Stimulated activated CD8-positive, alpha-beta memory T cell treated with anti-CD3 and anti-CD28 coated beads, Interleukin-7, amount 100 ng/mL, for 4 hours (primary cell): ENCODE data around the gene STPG4.

Experiments used
- DNase-seq, 2 donors: peaks; one replicate each; pipeline ENCODE4 v3.0.0-alpha.2; 2020; ENCODE audit warnings: low read depth in 2 of 2

Gene STPG4

DNA sequence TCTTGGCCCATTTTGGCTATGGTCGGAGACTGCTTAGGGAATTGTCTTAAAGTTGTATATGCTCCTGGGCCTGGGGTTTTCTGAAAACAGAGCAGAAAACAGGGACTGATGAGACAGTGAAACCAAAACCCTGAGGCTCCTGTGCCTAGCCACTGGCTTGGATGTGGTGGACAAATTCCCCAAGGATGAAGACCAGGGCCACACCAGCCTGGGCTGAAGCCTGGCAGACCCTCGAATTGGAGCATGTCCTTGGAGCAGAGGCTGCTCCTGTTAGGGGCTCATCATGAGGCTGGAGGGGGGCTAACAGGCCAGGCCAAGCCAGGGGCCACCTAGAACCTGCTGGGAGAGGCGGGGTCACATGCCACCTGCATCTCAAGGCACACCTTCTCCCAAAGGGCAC lies 68.1 kb downstream of the STPG4 start:
- no peak for DNase-seq

- no peak for DNase-seq
These were observed 68.5 kb downstream of the STPG4 start for GRCh38 chr2:47086571-47086970.

DNA sequence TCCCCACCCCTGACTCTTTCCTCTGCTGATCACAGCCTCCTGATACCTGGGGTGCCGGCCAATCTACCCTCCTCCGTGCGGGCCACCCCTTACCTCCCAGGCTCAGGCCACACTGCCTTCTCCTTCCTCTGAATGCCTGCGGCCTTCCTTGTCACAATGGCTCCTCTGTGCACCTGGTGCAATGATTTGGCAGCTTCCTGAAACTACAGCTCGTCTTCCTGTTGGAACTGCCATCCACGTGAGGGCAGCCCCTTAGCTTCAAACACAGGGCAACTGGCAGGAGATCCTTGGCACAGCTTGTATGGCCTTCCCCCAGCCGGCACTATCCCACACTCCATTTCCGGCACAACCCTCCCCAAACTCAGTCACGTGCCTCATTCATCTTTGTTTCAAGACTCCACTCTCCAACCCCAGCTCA lies 69.0 kb downstream of the STPG4 start:
- DNase-seq = no peak

DNA sequence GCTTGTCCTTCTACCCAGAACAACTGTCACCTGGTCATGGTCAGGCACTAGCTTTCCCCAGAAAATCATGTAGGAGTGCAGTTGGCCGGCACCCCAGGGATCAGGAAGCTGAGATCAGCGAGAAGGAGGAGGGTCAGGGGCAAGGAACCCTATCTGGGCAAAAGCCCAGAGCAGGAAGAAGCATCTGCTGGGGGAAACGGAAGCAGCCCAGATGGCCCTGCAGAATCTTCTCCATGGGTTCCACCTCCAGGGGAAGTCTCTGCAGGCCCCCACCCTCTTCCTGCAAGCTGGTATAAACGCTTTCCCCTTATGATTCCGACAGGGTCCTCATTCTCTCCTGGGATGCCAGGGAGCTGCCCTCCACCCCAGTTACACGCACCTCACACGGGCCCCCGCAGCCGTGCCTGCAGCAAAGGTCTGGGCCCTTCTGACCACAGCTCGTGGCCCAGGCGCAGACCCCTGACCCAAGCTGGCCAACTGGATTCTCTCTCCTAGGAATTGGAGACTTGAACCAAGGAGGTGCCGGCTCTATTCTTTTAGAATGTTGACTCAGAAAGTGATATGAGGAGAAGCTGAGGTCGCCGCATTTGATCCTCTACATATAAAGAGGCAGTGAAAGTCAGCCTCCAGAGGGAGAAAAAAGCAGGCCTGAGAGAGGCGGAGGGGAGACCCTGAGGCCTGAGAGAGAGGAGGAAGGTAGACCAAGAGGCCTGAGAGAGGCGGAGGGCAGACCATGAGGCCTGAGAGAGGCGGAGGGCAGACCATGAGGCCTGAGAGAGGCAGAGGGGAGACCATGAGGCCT lies 71.0 kb downstream of the STPG4 start:
- no peak for DNase-seq

DNA sequence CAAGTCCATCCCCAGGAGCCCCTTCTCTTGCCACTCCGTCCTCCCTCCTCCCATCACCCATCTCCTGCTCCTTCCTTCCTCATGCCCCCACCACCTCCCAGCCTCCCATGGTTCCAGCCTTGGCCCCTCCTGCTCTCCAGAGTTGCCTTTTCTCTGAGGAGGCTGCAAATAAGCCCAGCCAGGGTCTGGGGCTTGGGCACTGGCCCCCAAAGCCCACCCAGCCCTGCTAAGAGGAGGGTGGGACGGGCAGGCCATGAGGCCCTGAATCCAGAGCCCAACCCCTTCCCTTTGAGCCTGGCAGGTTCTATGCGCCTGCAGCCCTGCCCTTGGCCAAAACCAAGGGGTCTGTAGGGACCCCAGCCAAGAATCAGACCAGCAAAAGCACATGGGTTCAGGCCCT lies 71.6 kb downstream of the STPG4 start:
- no peak for DNase-seq

- DNase-seq = no peak
These were observed 72.1 kb downstream of the STPG4 start for GRCh38 chr2:47083005-47083404.

DNA sequence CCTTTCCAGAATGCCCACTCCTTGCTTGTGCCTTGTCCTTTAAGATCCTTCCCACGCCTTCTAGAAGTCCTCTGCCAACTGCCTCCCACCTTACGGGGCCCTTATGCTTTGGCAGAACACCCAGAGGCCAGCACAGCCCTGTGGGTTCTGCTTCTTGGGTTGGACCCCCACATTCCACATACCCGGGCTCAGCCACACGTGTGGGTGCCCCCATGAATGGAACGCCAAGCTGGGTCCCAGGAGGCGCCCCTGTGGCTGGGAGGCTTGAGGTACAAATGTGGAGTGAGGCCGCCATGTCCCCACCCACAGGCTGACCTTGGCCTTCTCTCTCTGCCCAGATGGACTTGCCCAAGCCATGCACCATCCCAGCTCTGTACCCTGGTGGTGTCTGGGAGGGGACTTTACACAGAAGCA lies 74.2 kb downstream of the STPG4 start:
- no peak for DNase-seq

GRCh38 chr2:47079515-47080412 lies 75.3 kb downstream of the STPG4 start:
- no peak for DNase-seq

GRCh38 chr2:47078541-47079482 lies 76.3 kb downstream of the STPG4 start:
- DNase-seq = no peak

DNA sequence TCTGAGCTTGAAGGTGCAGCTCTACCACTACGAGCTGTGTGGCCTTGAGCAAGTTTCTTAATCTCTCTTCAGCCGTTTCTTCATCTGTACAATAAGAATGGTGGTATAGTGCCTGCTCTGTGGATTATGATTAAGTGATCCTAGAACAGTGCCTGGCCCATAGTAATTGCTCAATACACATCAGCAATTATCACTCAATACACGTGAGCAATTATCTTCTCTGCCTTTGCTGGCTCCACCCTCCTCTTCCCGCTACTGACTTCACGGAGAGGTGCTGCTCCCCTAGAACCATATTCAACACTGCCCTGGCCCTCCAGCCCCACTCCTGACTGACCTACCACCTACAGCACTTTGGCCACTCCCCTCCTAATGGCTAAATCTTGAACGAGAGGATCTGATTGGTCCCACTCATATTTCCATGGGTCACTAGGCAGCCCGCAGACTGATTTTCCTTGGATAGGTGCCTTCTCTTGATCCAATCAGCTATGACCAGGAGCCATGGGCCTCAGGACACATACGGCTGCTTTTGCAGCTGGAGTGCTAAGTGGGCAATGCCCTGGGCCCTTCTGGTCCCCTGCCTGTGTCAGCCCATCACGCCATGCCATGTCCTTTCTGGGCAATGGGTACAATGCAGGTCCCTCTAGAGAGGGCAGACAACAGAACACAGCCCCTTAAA lies 77.5 kb downstream of the STPG4 start:
- DNase-seq = no peak

- DNase-seq = no peak
These were observed 78.3 kb downstream of the STPG4 start for GRCh38 chr2:47076586-47077441.

GRCh38 chr2:47076126-47076506 lies 79.0 kb downstream of the STPG4 start:
- no peak for DNase-seq

DNA sequence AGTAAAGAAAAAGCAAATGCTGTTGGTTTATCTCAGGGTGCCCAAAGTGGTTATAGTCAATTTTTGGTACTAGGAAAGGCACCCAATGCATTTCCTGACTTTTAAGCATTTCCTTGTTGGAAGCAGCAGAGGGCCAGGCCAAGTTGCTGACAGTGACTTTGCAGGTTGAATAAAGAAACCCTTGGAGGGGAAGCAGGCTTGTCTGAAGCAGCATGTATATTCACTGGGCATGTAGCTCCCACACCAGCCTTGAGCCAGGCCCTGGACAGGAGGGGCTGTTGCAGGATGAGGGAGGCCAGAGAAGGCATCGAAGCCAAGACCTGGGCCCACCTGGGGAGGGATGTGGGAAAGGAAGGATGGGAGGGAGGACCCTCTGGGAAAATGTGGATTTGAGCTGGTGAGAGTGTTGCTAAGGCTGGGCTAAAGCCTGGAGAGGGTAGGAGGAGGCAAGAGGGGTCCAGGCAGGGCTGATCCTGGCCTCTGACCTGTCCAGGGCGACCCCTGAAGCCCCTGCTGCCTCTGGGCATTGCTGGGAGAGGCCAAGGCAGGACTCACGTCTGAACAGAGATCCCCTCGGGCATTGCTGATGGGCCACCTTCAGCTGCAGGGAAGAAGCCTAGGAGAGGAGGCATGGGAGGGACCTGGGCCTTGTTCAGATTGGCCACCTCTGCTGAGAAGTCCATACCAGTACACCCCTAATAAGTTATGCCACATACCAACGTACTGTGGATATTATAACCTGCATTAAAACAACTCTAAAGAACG lies 79.6 kb downstream of the STPG4 start:
- no peak for DNase-seq

- DNase-seq = no peak
These were observed 80.4 kb downstream of the STPG4 start for GRCh38 chr2:47074691-47075090.

DNA sequence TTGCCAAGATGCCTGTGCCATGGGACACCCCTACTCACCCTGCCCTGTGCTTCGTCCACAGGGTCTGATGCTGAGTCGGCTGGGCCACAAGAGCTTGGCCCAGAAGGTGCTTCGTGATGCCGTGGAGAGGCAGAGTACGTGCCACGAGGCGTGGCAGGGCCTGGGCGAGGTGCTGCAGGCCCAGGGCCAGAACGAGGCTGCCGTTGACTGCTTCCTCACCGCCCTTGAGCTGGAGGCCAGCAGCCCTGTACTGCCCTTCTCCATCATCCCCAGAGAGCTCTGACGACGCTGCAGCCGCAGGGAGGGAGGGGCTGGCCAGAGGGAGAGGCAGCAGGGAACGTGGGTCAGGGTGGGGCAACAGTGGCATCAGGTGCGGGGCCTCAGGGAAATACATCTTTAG lies 81.5 kb downstream of the STPG4 start:
- no peak for DNase-seq

GRCh38 chr2:47073217-47073616 lies 81.9 kb downstream of the STPG4 start:
- DNase-seq = no peak

DNA sequence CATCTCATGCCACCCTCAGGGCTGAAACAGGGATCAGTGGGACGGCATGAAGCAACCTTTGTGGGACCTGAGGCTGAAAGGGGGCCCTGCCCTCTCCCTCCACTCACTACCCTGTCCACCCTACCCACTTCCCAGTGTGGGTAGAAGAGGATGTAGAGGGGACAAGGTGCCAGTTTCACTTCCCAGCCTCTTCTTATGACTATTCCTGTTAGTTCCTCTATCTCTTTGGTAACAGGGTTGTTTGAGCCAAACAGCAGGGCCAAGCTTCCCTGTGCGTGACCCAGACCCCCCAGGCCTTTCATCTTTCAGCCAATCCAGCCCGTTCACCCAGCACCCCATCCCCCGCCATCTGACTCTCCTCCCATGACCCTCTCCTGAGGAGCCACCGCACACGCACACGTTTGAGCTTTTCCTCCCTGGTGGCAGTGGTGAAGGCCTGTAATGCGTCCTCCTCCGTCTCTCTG lies 82.3 kb downstream of the STPG4 start:
- no peak for DNase-seq

GRCh38 chr2:47072018-47072691 lies 83.0 kb downstream of the STPG4 start:
- DNase-seq = no peak
